H1 (cell line): ENCODE data around the gene ZNF318. TPM values are rescaled to one million over a fixed set of nuclear protein-coding genes. Genes with fewer than 3 reads are reported as not detected.

Experiments
- CTCF ChIA-PET: fragments of 300-600 bp; sonication (Branson Sonifier 250); formaldehyde crosslinking; loops from one replicate; lab custom pipeline; 2021; ENCODE audit not compliant: partially characterized antibody; lab: Charles Lee
- POLR2A ChIA-PET: fragments of 300-600 bp; sonication (Branson Sonifier 250); formaldehyde crosslinking; loops from one replicate; lab custom pipeline; 2021; ENCODE audit warnings: inconsistent platforms; ENCODE audit not compliant: partially characterized antibody; lab: Charles Lee
- DNase-seq, 2 experiments: peaks; one replicate each; pipeline versions ENCODE4 v3.0.0 to v3.0.0-alpha.2; 2010 to 2022; ENCODE audit warnings: low spot score in 2 of 2, low read depth in 1 of 2, mixed read lengths in 1 of 2
- FAIRE-seq: peaks from 2 replicates; lab custom pipeline; 2011; peaks lifted over from hg19 to GRCh38; lab: Jason Lieb, UNC
- H2AFZ ChIP-seq: 2 replicates; pipeline ENCODE4 v1.8.1; 2012; ENCODE audit warnings: low read length, inconsistent platforms
- H2AK5ac ChIP-seq: 2 replicates; pipeline ENCODE4 v1.6.1; 2013; ENCODE audit warnings: low read depth, low read length
- H2BK120ac ChIP-seq: replicated peaks from 2 replicates; pipeline ENCODE3; 2013; ENCODE audit warnings: low read depth, low read length, inconsistent platforms
- H2BK12ac ChIP-seq: 2 replicates; pipeline ENCODE4 v1.6.1; 2013; ENCODE audit warnings: low read depth, low read length
- H2BK15ac ChIP-seq: 2 replicates; pipeline ENCODE4 v1.6.1; 2013; ENCODE audit warnings: low read length
- H2BK20ac ChIP-seq: 2 replicates; pipeline ENCODE4 v1.6.1; 2013; ENCODE audit warnings: low read length
- H2BK5ac ChIP-seq: 2 replicates; pipeline ENCODE4 v1.6.1; 2013; ENCODE audit warnings: low read depth, low read length
- H3K14ac ChIP-seq: 2 replicates; pipeline ENCODE4 v1.6.1; 2013; ENCODE audit warnings: inconsistent platforms; ENCODE audit not compliant: insufficient read length
- H3K18ac ChIP-seq: 2 replicates; pipeline ENCODE4 v1.6.1; 2013; ENCODE audit warnings: low read length; ENCODE audit errors: extremely low read depth
- H3K23ac ChIP-seq: 2 replicates; pipeline ENCODE4 v1.6.1; 2013; ENCODE audit warnings: inconsistent platforms; ENCODE audit not compliant: insufficient read length
- H3K23me2 ChIP-seq: 2 replicates; pipeline ENCODE4 v1.6.1; 2013; ENCODE audit warnings: low read depth, low read length
- H3K27ac ChIP-seq: 2 replicates; pipeline ENCODE4 v1.6.1; 2011; ENCODE audit warnings: low read depth, low read length, inconsistent platforms
- H3K27me3 ChIP-seq, 4 experiments: replicated peaks in 1 of 4; 1 replicate in 1 of 4; 2 replicates in 3 of 4; pipeline versions ENCODE4 v1.6.1 to v1.8.1; 2011 to 2013; ENCODE audit warnings: low read length in 3 of 4, mild to moderate bottlenecking in 3 of 4, inconsistent platforms in 2 of 4, mixed read lengths in 2 of 4, moderate library complexity in 1 of 4; ENCODE audit not compliant: control insufficient read depth in 3 of 4, insufficient read depth in 3 of 4; ENCODE audit errors: extremely low read depth in 1 of 4
- H3K36me3 ChIP-seq, 4 experiments: 2 replicates each; pipeline versions ENCODE4 v1.6.1 to v1.8.1; 2011 to 2013; ENCODE audit warnings: mild to moderate bottlenecking in 4 of 4, low read length in 3 of 4, moderate library complexity in 2 of 4, control low read depth in 1 of 4, inconsistent platforms in 1 of 4; ENCODE audit not compliant: insufficient read depth in 4 of 4, control insufficient read depth in 2 of 4
- H3K4ac ChIP-seq: replicated peaks from 2 replicates; pipeline ENCODE3; 2013; ENCODE audit warnings: low read length, low read depth, mixed read lengths, inconsistent platforms; ENCODE audit not compliant: insufficient read length
- H3K4me1 ChIP-seq, 4 experiments: replicated peaks in 1 of 4; 1 replicate in 1 of 4; 2 replicates in 3 of 4; pipeline versions ENCODE4 v1.6.1 to v1.8.1; 2011 to 2013; ENCODE audit warnings: low read length in 3 of 4, inconsistent platforms in 2 of 4, mixed read lengths in 1 of 4; ENCODE audit not compliant: insufficient read depth in 4 of 4, control insufficient read depth in 3 of 4
- H3K4me2 ChIP-seq, 2 experiments: 2 replicates each; pipeline versions ENCODE4 v1.6.1 to v1.8.1; 2011 to 2013; ENCODE audit warnings: low read depth in 2 of 2, low read length in 2 of 2, control low read depth in 1 of 2, inconsistent platforms in 1 of 2, mild to moderate bottlenecking in 1 of 2; ENCODE audit not compliant: insufficient read depth in 1 of 2
- H3K4me3 ChIP-seq, 4 experiments: fragments of 200-600, 300-600 bp in 1 of 4; sonication (generic), shearing (Covaris generic), sonication (Bioruptor Twin) in 1 of 4; 2 replicates each; pipeline versions ENCODE4 v1.5.1 to v1.8.1; 2011 to 2016; ENCODE audit warnings: low read length in 4 of 4, low read depth in 3 of 4, control low read depth in 2 of 4, inconsistent platforms in 2 of 4, mild to moderate bottlenecking in 2 of 4, mixed read lengths in 1 of 4, moderate library complexity in 1 of 4; ENCODE audit not compliant: insufficient read depth in 2 of 4; ENCODE audit errors: extremely low read depth in 1 of 4
- H3K56ac ChIP-seq: replicated peaks from 2 replicates; pipeline ENCODE3; 2013; ENCODE audit warnings: low read depth, mild to moderate bottlenecking, mixed read lengths, low read length, inconsistent platforms; ENCODE audit not compliant: insufficient read length
- H3K79me1 ChIP-seq: 2 replicates; pipeline ENCODE4 v1.6.1; 2013; ENCODE audit warnings: low read depth, low read length, control low read depth
- H3K79me2 ChIP-seq, 2 experiments: 2 replicates each; pipeline versions ENCODE4 v1.6.1 to v1.8.1; 2012 to 2013; ENCODE audit warnings: low read length in 2 of 2, mild to moderate bottlenecking in 2 of 2, inconsistent platforms in 1 of 2; ENCODE audit not compliant: insufficient read depth in 2 of 2, control insufficient read depth in 1 of 2
- H3K9ac ChIP-seq, 4 experiments: replicated peaks in 1 of 4; 1 replicate in 1 of 4; 2 replicates in 3 of 4; pipeline versions ENCODE4 v1.6.1 to v1.8.1; 2011 to 2013; ENCODE audit warnings: low read depth in 3 of 4, low read length in 3 of 4, control low read depth in 2 of 4, mild to moderate bottlenecking in 2 of 4, moderate library complexity in 2 of 4, inconsistent platforms in 1 of 4; ENCODE audit errors: extremely low read depth in 1 of 4
- H3K9me3 ChIP-seq, 2 experiments: 2 replicates each; pipeline versions ENCODE4 v1.6.1 to v1.8.1; 2012 to 2013; ENCODE audit warnings: mild to moderate bottlenecking in 2 of 2, moderate library complexity in 2 of 2, control low read depth in 1 of 2, inconsistent platforms in 1 of 2, low read depth in 1 of 2, low read length in 1 of 2, mixed read lengths in 1 of 2; ENCODE audit not compliant: insufficient read depth in 2 of 2
- H4K20me1 ChIP-seq, 2 experiments: replicated peaks in 1 of 2; 2 replicates each; pipeline versions ENCODE3 to v1.8.1; 2011 to 2013; ENCODE audit warnings: inconsistent platforms in 2 of 2, low read length in 2 of 2, mild to moderate bottlenecking in 1 of 2; ENCODE audit not compliant: insufficient read depth in 2 of 2, control insufficient read depth in 1 of 2
- H4K5ac ChIP-seq: 2 replicates; pipeline ENCODE4 v1.6.1; 2013; ENCODE audit warnings: low read length, low read depth, mixed read lengths, inconsistent platforms; ENCODE audit not compliant: insufficient read length
- H4K8ac ChIP-seq: 2 replicates; pipeline ENCODE4 v1.8.0; 2013; ENCODE audit warnings: mild to moderate bottlenecking, moderate library complexity, low read length, inconsistent platforms; ENCODE audit not compliant: insufficient read depth; ENCODE audit errors: extremely low read depth
- H4K91ac ChIP-seq: replicated peaks from 2 replicates; pipeline ENCODE3; 2013; ENCODE audit warnings: low read length, mixed read lengths, inconsistent platforms; ENCODE audit not compliant: insufficient read length
- BRCA1 ChIP-seq: IDR thresholded peaks from 2 replicates; pipeline ENCODE4 v1.6.1; 2012; ENCODE audit warnings: low read depth, low read length, improper control_type of control experiment
- CBX5 ChIP-seq: fragments of 300-800, 300-1000 bp; sonication (generic); IDR thresholded peaks from 2 replicates; pipeline ENCODE4 v1.7.1; 2016; ENCODE audit warnings: antibody characterized with exemption, low read length, low read depth
- CHD2 ChIP-seq: IDR thresholded peaks from 2 replicates; pipeline ENCODE4 v1.6.1; 2012; ENCODE audit warnings: low read length, improper control_type of control experiment
- GABPA ChIP-seq: IDR thresholded peaks from 2 replicates; pipeline ENCODE4 v1.6.1; 2011; ENCODE audit warnings: mild to moderate bottlenecking, low read length, moderate library complexity, borderline replicate concordance; ENCODE audit not compliant: insufficient read depth
- KDM1A ChIP-seq: fragments of 200-600, 300-600 bp; sonication (generic); IDR thresholded peaks from 2 replicates; pipeline ENCODE4 v1.7.1; 2016; ENCODE audit warnings: mild to moderate bottlenecking, low read length, borderline replicate concordance
- MAFK ChIP-seq: IDR thresholded peaks from 2 replicates; pipeline ENCODE4 v1.6.1; 2012; ENCODE audit warnings: low read depth, mild to moderate bottlenecking, improper control_type of control experiment, low read length
- MAX ChIP-seq: IDR thresholded peaks from 2 replicates; pipeline ENCODE4 v1.6.1; 2012; ENCODE audit warnings: inconsistent platforms
- RAD21 ChIP-seq, 2 experiments: IDR thresholded peaks in 1 of 2; conservative IDR thresholded peaks in 1 of 2; 2 replicates each; pipeline ENCODE4 v1.6.1; 2011; ENCODE audit warnings: low read depth in 2 of 2, low read length in 2 of 2, improper control_type of control experiment in 1 of 2, inconsistent platforms in 1 of 2, mild to moderate bottlenecking in 1 of 2, moderate library complexity in 1 of 2
- RFX5 ChIP-seq: IDR thresholded peaks from 2 replicates; pipeline ENCODE4 v1.6.1; 2011; ENCODE audit warnings: low read depth, low read length, improper control_type of control experiment, borderline replicate concordance
- SP1 ChIP-seq: IDR thresholded peaks from 2 replicates; pipeline ENCODE4 v1.6.1; 2011; ENCODE audit warnings: low read depth, low read length
- SRF ChIP-seq: IDR thresholded peaks from 2 replicates; pipeline ENCODE4 v1.6.1; 2011; ENCODE audit warnings: mild to moderate bottlenecking, low read depth, low read length, moderate library complexity
- TBP ChIP-seq: IDR thresholded peaks from 2 replicates; pipeline ENCODE4 v1.6.1; 2011; ENCODE audit warnings: low read depth, low read length, improper control_type of control experiment
- USF2 ChIP-seq: IDR thresholded peaks from 2 replicates; pipeline ENCODE4 v1.6.1; 2011; ENCODE audit warnings: low read length, improper control_type of control experiment
- WGBS, 2 experiments: shearing (Covaris generic) in 1 of 2; methylation state at CpG; one replicate each; pipeline versions ENCODE4 v1.1.6 to v1.1.7; 2013 to 2015; ENCODE audit warnings: low lambda C conversion rate in 2 of 2, mixed read lengths in 2 of 2, inconsistent platforms in 1 of 2, low coverage in 1 of 2, missing lambda C conversion rate in 1 of 2; ENCODE audit not compliant: insufficient replicate concordance in 2 of 2, insufficient coverage in 1 of 2, insufficient read length in 1 of 2; ENCODE audit errors: extremely low coverage in 1 of 2, missing lambda C conversion rate in 1 of 2; 5-methylcytosine and 5-hydroxymethylcytosine counted together
- polyA plus RNA-seq, 7 experiments: library from polyadenylated mRNA; depleted of rRNA in 3 of 7; stranded (reverse) in 5 of 7; unstranded in 2 of 7; fragments of >200 nt in 5 of 7; fragments of 200-250 nt in 2 of 7; gene quantifications; 1 replicate in 5 of 7; 2 replicates in 1 of 7; 4 replicates in 1 of 7; pipeline versions ENCODE4 v1.2.1 to v1.2.3, GENCODE V29; 2011 to 2013; ENCODE audit warnings: missing spikeins in 2 of 7, mixed read lengths in 2 of 7
- total RNA-seq: library from RNA; stranded (reverse); fragmentation: NEBNext Ultra II Directional; extraction: Animal tissue kit (Norgen Biotek cat#: 25700); gene quantifications from 2 replicates; pipeline ENCODE4 v1.2.1, GENCODE V29; 2021

ZNF318 gene
- total and polyA plus RNA-seq, 2 of the 8 experiments (the other 6 are each of a cell fraction or from before 2014, with no cell fraction given): 10.2 to 22.1 TPM

GRCh38 chr6:43336382-43336781, 33.1 kb downstream of the ZNF318 start:
- no peak overlapping the region for H3K23ac ChIP-seq
- H3K23me2 ChIP-seq: no peaks in the 10 kb centered on the region
- H2BK15ac ChIP-seq: no peak overlapping the region
- no peak overlapping the region for H3K27ac ChIP-seq
- no peak overlapping the region for H2BK120ac ChIP-seq
- no peak overlapping the region for H2AK5ac ChIP-seq
- H3K27me3 ChIP-seq: no peaks in the 10 kb centered on the region
- no peaks in the 10 kb centered on the region; a peak in 1 of 7 replicates for H3K4me1 ChIP-seq
- no peak overlapping the region for H4K8ac ChIP-seq
- no peak overlapping the region for H3K14ac ChIP-seq
- H4K5ac ChIP-seq: no peak overlapping the region
- H3K79me2 ChIP-seq: no peaks in the 10 kb centered on the region
- H2BK12ac ChIP-seq: no peak overlapping the region
- WGBS, 2 experiments: 86% methylated on average over 3 of the region's 3 CpGs; no CpG with 5 or more reads in 1 of the 2 experiments
- FAIRE-seq (no peak), DNase-seq (no peak)
- H3K56ac ChIP-seq: no peak overlapping the region
- no peak overlapping the region for H2BK20ac ChIP-seq
- no peak overlapping the region for H3K4me3 ChIP-seq
- H3K79me1 ChIP-seq: no peaks in the 10 kb centered on the region
- ChIA-PET POLR2A (no interaction called here), CTCF (interaction anchor here (0.6 to 5.4 kb wide), 10 partner anchors 10 to 82 kb away, joined by 3 to 78 read pairs (median 7); partner anchors contain the start of gene CRIP3)
- no peak overlapping the region for H2BK5ac ChIP-seq
- no peak for TF ChIP-seq KDM1A
- no peak for TF ChIP-seq TBP
- no peak for TF ChIP-seq GABPA
- TF ChIP-seq RFX5: no peak
- TF ChIP-seq CHD2: no peak
- TF ChIP-seq USF2: no peak
- TF ChIP-seq RAD21 (IDR thresholded peaks at IDR 0.05 in 1 of 2, conservative IDR thresholded peaks at IDR 0.05 in 1 of 2; ENCODE audit: low read depth in 2 of 2, low read length in 2 of 2): no peak
- TF ChIP-seq BRCA1: no peak
- no peak for TF ChIP-seq SP1
- TF ChIP-seq CBX5: no peak
- TF ChIP-seq SRF: no peak
- no peak for TF ChIP-seq MAFK
- TF ChIP-seq MAX: no peak
- no peak overlapping the region for H3K18ac ChIP-seq
- no peaks in the 10 kb centered on the region for H4K20me1 ChIP-seq
- H4K91ac ChIP-seq: no peak overlapping the region
- H3K4ac ChIP-seq: no peak overlapping the region
- peaks cover 0 to 6% of the 10 kb centered on the region in 2 experiments; a peak in 1 of 4 replicates for H3K9me3 ChIP-seq
- no peak overlapping the region for H3K9ac ChIP-seq
- H3K36me3 ChIP-seq: peaks cover 4 to 17% (median 13%) of the 10 kb centered on the region in 4 experiments; a peak in 7 of 8 replicates
- H3K4me2 ChIP-seq: no peak overlapping the region
- H2AFZ ChIP-seq: no peak overlapping the region
